Measurements from ENCODE around the gene FSTL5.
"Not testable (repeated sequence)": the region's sequence is repeated elsewhere in the genome, so short reads cannot be mapped to it uniquely, and the experiment has no call there.

Gene FSTL5

GRCh38 chr4:162116095-162116779 is 47.6 kb downstream of the FSTL5 start:
- TF ChIP-seq CTCF (IDR thresholded peaks at IDR 0.05; ENCODE audit: insufficient read depth, low read length, poor library complexity, severe bottlenecking), result no peak
- Histone ChIP-seq H3K4me3 (replicated peaks; ENCODE audit: low read depth, low read length) (no peak overlapping the region), H3K27me3 (replicated peaks; ENCODE audit: control insufficient read depth, insufficient read depth, low read length) (no peaks in the 10 kb centered on the region), H3K36me3 (ENCODE audit: control insufficient read depth, insufficient read depth, low read length) (no peaks in the 10 kb centered on the region)
- no peak for DNase-seq (ENCODE audit: extremely low read depth, insufficient read length)

GRCh38 chr4:162115333-162115732 is 48.5 kb downstream of the FSTL5 start:
- DNase-seq (ENCODE audit: extremely low read depth, insufficient read length), result no peak

GRCh38 chr4:162111078-162111477 is 52.7 kb downstream of the FSTL5 start:
- no peak for DNase-seq (ENCODE audit: extremely low read depth, insufficient read length)
- no peaks in the 10 kb centered on the region for H3K27me3 ChIP-seq (replicated peaks; ENCODE audit: control insufficient read depth, insufficient read depth, low read length)
- no peak for TF ChIP-seq CTCF (IDR thresholded peaks at IDR 0.05; ENCODE audit: insufficient read depth, low read length, poor library complexity, severe bottlenecking)
- H3K36me3 ChIP-seq (ENCODE audit: control insufficient read depth, insufficient read depth, low read length), result no peaks in the 10 kb centered on the region
- no peak overlapping the region for H3K4me3 ChIP-seq (replicated peaks; ENCODE audit: low read depth, low read length)

More at GRCh38 chr4:162115333-162115732, 48.5 kb downstream of the FSTL5 start:
- Histone ChIP-seq H3K27me3 (replicated peaks; ENCODE audit: control insufficient read depth, insufficient read depth, low read length) (no peaks in the 10 kb centered on the region), H3K36me3 (ENCODE audit: control insufficient read depth, insufficient read depth, low read length) (no peaks in the 10 kb centered on the region), H3K4me3 (replicated peaks; ENCODE audit: low read depth, low read length) (no peak overlapping the region)
- no peak for TF ChIP-seq CTCF (IDR thresholded peaks at IDR 0.05; ENCODE audit: insufficient read depth, low read length, poor library complexity, severe bottlenecking)

GRCh38 chr4:162104459-162105124 is 59.2 kb downstream of the FSTL5 start:
- H3K27me3 ChIP-seq (replicated peaks; ENCODE audit: control insufficient read depth, insufficient read depth, low read length), result no peaks in the 10 kb centered on the region
- no peak for DNase-seq (ENCODE audit: extremely low read depth, insufficient read length)
- H3K4me3 ChIP-seq (replicated peaks; ENCODE audit: low read depth, low read length), result no peak overlapping the region
- no peaks in the 10 kb centered on the region for H3K36me3 ChIP-seq (ENCODE audit: control insufficient read depth, insufficient read depth, low read length)
- no peak for TF ChIP-seq CTCF (IDR thresholded peaks at IDR 0.05; ENCODE audit: insufficient read depth, low read length, poor library complexity, severe bottlenecking)

GRCh38 chr4:162103908-162104307 is 59.9 kb downstream of the FSTL5 start:
- H3K27me3 ChIP-seq (replicated peaks; ENCODE audit: control insufficient read depth, insufficient read depth, low read length); H3K36me3 ChIP-seq (ENCODE audit: control insufficient read depth, insufficient read depth, low read length); DNase-seq (ENCODE audit: extremely low read depth, insufficient read length); H3K4me3 ChIP-seq (replicated peaks; ENCODE audit: low read depth, low read length): not testable (repeated sequence)

GRCh38 chr4:162102713-162103112 is 61.1 kb downstream of the FSTL5 start:
- TF ChIP-seq CTCF (IDR thresholded peaks at IDR 0.05; ENCODE audit: insufficient read depth, low read length, poor library complexity, severe bottlenecking), result no peak
- Histone ChIP-seq H3K27me3 (replicated peaks; ENCODE audit: control insufficient read depth, insufficient read depth, low read length) (no peaks in the 10 kb centered on the region), H3K4me3 (replicated peaks; ENCODE audit: low read depth, low read length) (no peak overlapping the region), H3K36me3 (ENCODE audit: control insufficient read depth, insufficient read depth, low read length) (no peaks in the 10 kb centered on the region)
- no peak for DNase-seq (ENCODE audit: extremely low read depth, insufficient read length)

Measured in GM06990 (cell line).